ENCODE measurements around the gene KCNJ4.

- TF ChIP-seq TBL1XR1 (IDR thresholded peaks at IDR 0.05; ENCODE audit: low read depth, low read length) (no peak), CEBPB (IDR thresholded peaks at IDR 0.05; ENCODE audit: borderline replicate concordance in 1 of 2, low read depth in 2 of 2, low read length in 2 of 2) (no peak), CTCF (IDR thresholded peaks at IDR 0.05 in 2 of 3, conservative IDR thresholded peaks at IDR 0.05 in 1 of 3; ENCODE audit: control insufficient read depth in 2 of 3, extremely low read depth in 1 of 3, insufficient read depth in 1 of 3, low read depth in 3 of 3, low read length in 3 of 3) (no peak), POLR2A (IDR thresholded peaks at IDR 0.05; ENCODE audit: low read depth, low read length) (peak; percentile 67)
Observed at GRCh38 chr22:38489142-38489541, 34.1 kb upstream of the KCNJ4 start.
